H1 (cell line): Measurements from ENCODE around the gene CBARP. TPM values are rescaled to one million over a fixed set of nuclear protein-coding genes. Genes with fewer than 3 reads are reported as not detected.

Source experiments
- CTCF ChIA-PET: fragments of 300-600 bp; sonication (Branson Sonifier 250); formaldehyde crosslinking; loops from one replicate; lab custom pipeline; 2021; ENCODE audit not compliant: partially characterized antibody; lab: Charles Lee
- POLR2A ChIA-PET: fragments of 300-600 bp; sonication (Branson Sonifier 250); formaldehyde crosslinking; loops from one replicate; lab custom pipeline; 2021; ENCODE audit warnings: inconsistent platforms; ENCODE audit not compliant: partially characterized antibody; lab: Charles Lee
- DNase-seq, 2 experiments: peaks; one replicate each; pipeline versions ENCODE4 v3.0.0 to v3.0.0-alpha.2; 2010 to 2022; ENCODE audit warnings: low spot score in 2 of 2, low read depth in 1 of 2, mixed read lengths in 1 of 2
- FAIRE-seq: peaks from 2 replicates; lab custom pipeline; 2011; peaks lifted over from hg19 to GRCh38; lab: Jason Lieb, UNC
- H2AFZ ChIP-seq: 2 replicates; pipeline ENCODE4 v1.8.1; 2012; ENCODE audit warnings: low read length, inconsistent platforms
- H2AK5ac ChIP-seq: 2 replicates; pipeline ENCODE4 v1.6.1; 2013; ENCODE audit warnings: low read depth, low read length
- H2BK120ac ChIP-seq: replicated peaks from 2 replicates; pipeline ENCODE3; 2013; ENCODE audit warnings: low read depth, low read length, inconsistent platforms
- H2BK12ac ChIP-seq: 2 replicates; pipeline ENCODE4 v1.6.1; 2013; ENCODE audit warnings: low read depth, low read length
- H2BK15ac ChIP-seq: 2 replicates; pipeline ENCODE4 v1.6.1; 2013; ENCODE audit warnings: low read length
- H2BK20ac ChIP-seq: 2 replicates; pipeline ENCODE4 v1.6.1; 2013; ENCODE audit warnings: low read length
- H2BK5ac ChIP-seq: 2 replicates; pipeline ENCODE4 v1.6.1; 2013; ENCODE audit warnings: low read depth, low read length
- H3K14ac ChIP-seq: 2 replicates; pipeline ENCODE4 v1.6.1; 2013; ENCODE audit warnings: inconsistent platforms; ENCODE audit not compliant: insufficient read length
- H3K18ac ChIP-seq: 2 replicates; pipeline ENCODE4 v1.6.1; 2013; ENCODE audit warnings: low read length; ENCODE audit errors: extremely low read depth
- H3K23ac ChIP-seq: 2 replicates; pipeline ENCODE4 v1.6.1; 2013; ENCODE audit warnings: inconsistent platforms; ENCODE audit not compliant: insufficient read length
- H3K23me2 ChIP-seq: 2 replicates; pipeline ENCODE4 v1.6.1; 2013; ENCODE audit warnings: low read depth, low read length
- H3K27ac ChIP-seq: 2 replicates; pipeline ENCODE4 v1.6.1; 2011; ENCODE audit warnings: low read depth, low read length, inconsistent platforms
- H3K27me3 ChIP-seq, 4 experiments: replicated peaks in 1 of 4; 1 replicate in 1 of 4; 2 replicates in 3 of 4; pipeline versions ENCODE4 v1.6.1 to v1.8.1; 2011 to 2013; ENCODE audit warnings: low read length in 3 of 4, mild to moderate bottlenecking in 3 of 4, inconsistent platforms in 2 of 4, mixed read lengths in 2 of 4, moderate library complexity in 1 of 4; ENCODE audit not compliant: control insufficient read depth in 3 of 4, insufficient read depth in 3 of 4; ENCODE audit errors: extremely low read depth in 1 of 4
- H3K36me3 ChIP-seq, 4 experiments: 2 replicates each; pipeline versions ENCODE4 v1.6.1 to v1.8.1; 2011 to 2013; ENCODE audit warnings: mild to moderate bottlenecking in 4 of 4, low read length in 3 of 4, moderate library complexity in 2 of 4, control low read depth in 1 of 4, inconsistent platforms in 1 of 4; ENCODE audit not compliant: insufficient read depth in 4 of 4, control insufficient read depth in 2 of 4
- H3K4ac ChIP-seq: replicated peaks from 2 replicates; pipeline ENCODE3; 2013; ENCODE audit warnings: low read length, low read depth, mixed read lengths, inconsistent platforms; ENCODE audit not compliant: insufficient read length
- H3K4me1 ChIP-seq, 4 experiments: replicated peaks in 1 of 4; 1 replicate in 1 of 4; 2 replicates in 3 of 4; pipeline versions ENCODE4 v1.6.1 to v1.8.1; 2011 to 2013; ENCODE audit warnings: low read length in 3 of 4, inconsistent platforms in 2 of 4, mixed read lengths in 1 of 4; ENCODE audit not compliant: insufficient read depth in 4 of 4, control insufficient read depth in 3 of 4
- H3K4me2 ChIP-seq, 2 experiments: 2 replicates each; pipeline versions ENCODE4 v1.6.1 to v1.8.1; 2011 to 2013; ENCODE audit warnings: low read depth in 2 of 2, low read length in 2 of 2, control low read depth in 1 of 2, inconsistent platforms in 1 of 2, mild to moderate bottlenecking in 1 of 2; ENCODE audit not compliant: insufficient read depth in 1 of 2
- H3K4me3 ChIP-seq, 4 experiments: fragments of 200-600, 300-600 bp in 1 of 4; sonication (generic), shearing (Covaris generic), sonication (Bioruptor Twin) in 1 of 4; 2 replicates each; pipeline versions ENCODE4 v1.5.1 to v1.8.1; 2011 to 2016; ENCODE audit warnings: low read length in 4 of 4, low read depth in 3 of 4, control low read depth in 2 of 4, inconsistent platforms in 2 of 4, mild to moderate bottlenecking in 2 of 4, mixed read lengths in 1 of 4, moderate library complexity in 1 of 4; ENCODE audit not compliant: insufficient read depth in 2 of 4; ENCODE audit errors: extremely low read depth in 1 of 4
- H3K56ac ChIP-seq: replicated peaks from 2 replicates; pipeline ENCODE3; 2013; ENCODE audit warnings: low read depth, mild to moderate bottlenecking, mixed read lengths, low read length, inconsistent platforms; ENCODE audit not compliant: insufficient read length
- H3K79me1 ChIP-seq: 2 replicates; pipeline ENCODE4 v1.6.1; 2013; ENCODE audit warnings: low read depth, low read length, control low read depth
- H3K79me2 ChIP-seq, 2 experiments: 2 replicates each; pipeline versions ENCODE4 v1.6.1 to v1.8.1; 2012 to 2013; ENCODE audit warnings: low read length in 2 of 2, mild to moderate bottlenecking in 2 of 2, inconsistent platforms in 1 of 2; ENCODE audit not compliant: insufficient read depth in 2 of 2, control insufficient read depth in 1 of 2
- H3K9ac ChIP-seq, 4 experiments: replicated peaks in 1 of 4; 1 replicate in 1 of 4; 2 replicates in 3 of 4; pipeline versions ENCODE4 v1.6.1 to v1.8.1; 2011 to 2013; ENCODE audit warnings: low read depth in 3 of 4, low read length in 3 of 4, control low read depth in 2 of 4, mild to moderate bottlenecking in 2 of 4, moderate library complexity in 2 of 4, inconsistent platforms in 1 of 4; ENCODE audit errors: extremely low read depth in 1 of 4
- H3K9me3 ChIP-seq, 2 experiments: 2 replicates each; pipeline versions ENCODE4 v1.6.1 to v1.8.1; 2012 to 2013; ENCODE audit warnings: mild to moderate bottlenecking in 2 of 2, moderate library complexity in 2 of 2, control low read depth in 1 of 2, inconsistent platforms in 1 of 2, low read depth in 1 of 2, low read length in 1 of 2, mixed read lengths in 1 of 2; ENCODE audit not compliant: insufficient read depth in 2 of 2
- H4K20me1 ChIP-seq, 2 experiments: replicated peaks in 1 of 2; 2 replicates each; pipeline versions ENCODE3 to v1.8.1; 2011 to 2013; ENCODE audit warnings: inconsistent platforms in 2 of 2, low read length in 2 of 2, mild to moderate bottlenecking in 1 of 2; ENCODE audit not compliant: insufficient read depth in 2 of 2, control insufficient read depth in 1 of 2
- H4K5ac ChIP-seq: 2 replicates; pipeline ENCODE4 v1.6.1; 2013; ENCODE audit warnings: low read length, low read depth, mixed read lengths, inconsistent platforms; ENCODE audit not compliant: insufficient read length
- H4K8ac ChIP-seq: 2 replicates; pipeline ENCODE4 v1.8.0; 2013; ENCODE audit warnings: mild to moderate bottlenecking, moderate library complexity, low read length, inconsistent platforms; ENCODE audit not compliant: insufficient read depth; ENCODE audit errors: extremely low read depth
- H4K91ac ChIP-seq: replicated peaks from 2 replicates; pipeline ENCODE3; 2013; ENCODE audit warnings: low read length, mixed read lengths, inconsistent platforms; ENCODE audit not compliant: insufficient read length
- EP300 ChIP-seq, 2 experiments: IDR thresholded peaks; 1 replicate in 1 of 2; 2 replicates in 1 of 2; pipeline ENCODE4 v1.6.1; 2011 to 2012; ENCODE audit warnings: low read depth in 2 of 2, low read length in 2 of 2, mild to moderate bottlenecking in 2 of 2, borderline replicate concordance in 1 of 2, inconsistent platforms in 1 of 2, moderate library complexity in 1 of 2
- FOSL1 ChIP-seq: IDR thresholded peaks from 2 replicates; pipeline ENCODE4 v1.6.1; 2011; ENCODE audit warnings: mild to moderate bottlenecking, low read depth, low read length, moderate library complexity; ENCODE audit not compliant: insufficient read depth
- GTF2F1 ChIP-seq: IDR thresholded peaks from 2 replicates; pipeline ENCODE4 v1.6.1; 2012; ENCODE audit warnings: low read depth, low read length, improper control_type of control experiment, borderline replicate concordance
- KDM4A ChIP-seq: IDR thresholded peaks from one replicate; pipeline ENCODE4 v1.7.1; 2012; ENCODE audit warnings: low read depth, mild to moderate bottlenecking, moderate library complexity, low read length, inconsistent platforms; ENCODE audit not compliant: severe bottlenecking
- POLR2AphosphoS5 ChIP-seq: IDR thresholded peaks from 2 replicates; pipeline ENCODE4 v1.6.1; 2011; ENCODE audit warnings: low read depth, low read length
- SIN3A ChIP-seq, 2 experiments: IDR thresholded peaks in 1 of 2; conservative IDR thresholded peaks in 1 of 2; 2 replicates each; pipeline ENCODE4 v1.6.1; 2011 to 2012; ENCODE audit warnings: low read length in 2 of 2, improper control_type of control experiment in 1 of 2, low read depth in 1 of 2, mild to moderate bottlenecking in 1 of 2
- SRF ChIP-seq: IDR thresholded peaks from 2 replicates; pipeline ENCODE4 v1.6.1; 2011; ENCODE audit warnings: mild to moderate bottlenecking, low read depth, low read length, moderate library complexity
- TAF1 ChIP-seq: IDR thresholded peaks from 2 replicates; pipeline ENCODE4 v1.6.1; 2011; ENCODE audit warnings: mild to moderate bottlenecking, low read depth, low read length
- WGBS, 2 experiments: shearing (Covaris generic) in 1 of 2; methylation state at CpG; one replicate each; pipeline versions ENCODE4 v1.1.6 to v1.1.7; 2013 to 2015; ENCODE audit warnings: low lambda C conversion rate in 2 of 2, mixed read lengths in 2 of 2, inconsistent platforms in 1 of 2, low coverage in 1 of 2, missing lambda C conversion rate in 1 of 2; ENCODE audit not compliant: insufficient replicate concordance in 2 of 2, insufficient coverage in 1 of 2, insufficient read length in 1 of 2; ENCODE audit errors: extremely low coverage in 1 of 2, missing lambda C conversion rate in 1 of 2; 5-methylcytosine and 5-hydroxymethylcytosine counted together
- polyA plus RNA-seq, 7 experiments: library from polyadenylated mRNA; depleted of rRNA in 3 of 7; stranded (reverse) in 5 of 7; unstranded in 2 of 7; fragments of >200 nt in 5 of 7; fragments of 200-250 nt in 2 of 7; gene quantifications; 1 replicate in 5 of 7; 2 replicates in 1 of 7; 4 replicates in 1 of 7; pipeline versions ENCODE4 v1.2.1 to v1.2.3, GENCODE V29; 2011 to 2013; ENCODE audit warnings: missing spikeins in 2 of 7, mixed read lengths in 2 of 7
- total RNA-seq: library from RNA; stranded (reverse); fragmentation: NEBNext Ultra II Directional; extraction: Animal tissue kit (Norgen Biotek cat#: 25700); gene quantifications from 2 replicates; pipeline ENCODE4 v1.2.1, GENCODE V29; 2021

CBARP gene
- total and polyA plus RNA-seq, 2 of the 8 experiments (the other 6 are each of a cell fraction or from before 2014, with no cell fraction given): 4.9 to 14.7 TPM

DNA sequence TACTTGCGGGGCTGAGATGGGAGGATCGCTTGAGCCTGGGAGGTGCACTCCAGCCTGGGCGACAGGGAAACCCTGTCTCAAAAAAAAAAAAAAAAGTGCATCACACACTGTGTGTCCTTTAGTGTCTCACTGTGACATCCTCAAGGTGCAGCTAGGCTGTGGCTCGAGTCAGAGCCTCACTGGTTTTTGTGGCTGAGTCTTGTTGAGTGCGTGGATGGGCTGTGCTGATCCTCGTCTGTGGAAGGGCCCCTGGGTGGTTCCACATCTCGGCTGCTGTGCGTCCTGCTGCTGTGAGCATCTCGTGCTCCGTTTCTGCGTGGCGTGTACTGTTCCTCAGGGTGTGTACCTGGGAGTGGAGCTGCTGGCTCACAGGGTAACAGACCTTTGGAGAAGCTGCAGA is 21.0 kb downstream of the CBARP start:
- Histone ChIP-seq H2BK20ac (no peak overlapping the region), H2BK5ac (0 out of 2 replicates have a peak overlapping the region, but pooled peaks have one; percentile 4), H2AK5ac (no peak overlapping the region), H3K23ac (no peak overlapping the region), H3K27me3 (no peaks in the 10 kb centered on the region), H3K9ac (0 out of 7 replicates have a peak overlapping the region, but pooled peaks of 1 of the 4 experiments have one; percentile 43), H2BK120ac (no peak overlapping the region), H3K27ac (no peak overlapping the region), H3K79me1 (peaks cover 18% of the 10 kb centered on the region), H3K18ac (no peak overlapping the region), H3K14ac (no peak overlapping the region), H4K91ac (no peak overlapping the region), H3K4me1 (peaks cover 0 to 9% (median 6%) of the 10 kb centered on the region in 4 experiments; a peak in 4 of 7 replicates), H3K9me3 (no peaks in the 10 kb centered on the region), H4K20me1 (peaks cover 38 to 48% of the 10 kb centered on the region in 2 experiments), H4K5ac (no peak overlapping the region), H3K4me2 (no peak overlapping the region), H3K4ac (no peak overlapping the region), H3K36me3 (peaks cover 0 to 11% (median 1%) of the 10 kb centered on the region in 4 experiments; a peak in 2 of 8 replicates), H3K4me3 (no peak overlapping the region), H4K8ac (peak overlapping the region; percentile 63), H2BK12ac (no peak overlapping the region), H3K56ac (no peak overlapping the region), H2AFZ (no peak overlapping the region), H2BK15ac (no peak overlapping the region), H3K79me2 (peaks cover 8 to 66% of the 10 kb centered on the region in 2 experiments; a peak in 3 of 4 replicates), H3K23me2 (no peaks in the 10 kb centered on the region)
- POLR2A ChIA-PET: interaction anchor here (0.8 to 3.3 kb wide), 7 partner anchors 12 to 188 kb away, joined by 3 to 16 read pairs (median 3); partner anchors contain the start of genes CBARP and CIRBP
- 92% methylated on average over 12 of the region's 12 CpGs; no CpG with 5 or more reads in 1 of the 2 experiments for WGBS, 2 experiments
- TF ChIP-seq SRF (no peak), EP300 (IDR thresholded peaks at IDR 0.05; ENCODE audit: borderline replicate concordance in 1 of 2, low read depth in 2 of 2, low read length in 2 of 2) (no peak), FOSL1 (no peak), SIN3A (conservative IDR thresholded peaks at IDR 0.05 in 1 of 2, IDR thresholded peaks at IDR 0.05 in 1 of 2; ENCODE audit: low read depth in 1 of 2, low read length in 2 of 2) (no peak), KDM4A (no peak), POLR2AphosphoS5 (no peak), GTF2F1 (no peak), TAF1 (no peak)
- CTCF ChIA-PET: interaction anchor here (0.6 to 9.0 kb wide), 22 partner anchors 9 to 215 kb away, joined by 3 to 56 read pairs (median 4); partner anchors contain the start of genes ATP5F1D and CBARP
- FAIRE-seq (no peak), DNase-seq (no peak)
